ENCODE measurements around the gene ASIC1.
"Not testable (repeated sequence)": the region's sequence is repeated elsewhere in the genome, so short reads cannot be mapped to it uniquely, and the experiment has no call there.

Gene ASIC1
- total RNA-seq = 0 to 0.85 (median 0.34) reads per million in 4 donors

DNA sequence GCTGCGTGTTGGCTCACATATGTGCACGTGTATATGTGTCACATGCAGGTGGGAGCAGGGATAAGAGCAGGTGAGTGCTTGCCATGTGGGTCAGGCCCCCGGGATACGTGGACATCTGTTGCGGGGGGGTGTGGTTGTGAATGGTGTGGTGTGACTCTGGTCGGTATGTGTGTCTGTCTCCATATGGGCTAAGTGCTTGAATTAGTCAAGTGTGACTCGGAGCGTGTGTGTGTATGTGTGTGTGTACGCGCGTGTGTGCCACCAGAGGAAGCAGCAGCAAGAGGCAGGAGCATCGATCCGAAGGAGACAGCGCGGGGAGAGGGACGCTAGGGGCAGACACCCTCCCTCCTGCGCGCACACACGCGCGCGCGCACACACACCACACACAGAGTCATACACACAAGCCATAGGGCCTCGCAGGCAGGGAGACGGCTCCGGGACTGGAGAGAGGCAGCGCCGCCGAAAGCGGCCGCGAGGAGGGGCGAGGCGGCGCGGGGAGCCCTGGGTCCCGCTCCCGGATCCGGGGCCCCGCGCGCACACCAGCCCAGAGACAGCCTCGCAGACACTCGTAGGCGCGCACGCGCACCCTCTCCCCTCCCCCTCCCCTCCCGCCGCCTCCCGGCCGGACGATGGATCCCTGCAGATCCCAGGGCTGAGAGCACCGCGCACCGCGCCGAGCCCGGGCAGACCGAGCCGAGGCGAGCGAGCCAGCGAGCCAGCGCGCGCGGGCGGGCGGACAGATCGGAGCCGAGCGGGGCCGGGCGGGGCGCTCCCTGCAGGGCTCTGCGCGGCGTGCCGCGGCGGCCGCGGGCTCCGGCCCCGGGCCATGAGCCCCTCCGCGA is at the start of gene ASIC1:
ASIC1 (plus strand) TSS at position 597 of the 842 bp plus-strand sequence. CDS start 1,171 bp downstream, outside the sequence.
- DNase-seq = peak in 3 of 5 donors; percentile 15 to 50 (median 17)

DNA sequence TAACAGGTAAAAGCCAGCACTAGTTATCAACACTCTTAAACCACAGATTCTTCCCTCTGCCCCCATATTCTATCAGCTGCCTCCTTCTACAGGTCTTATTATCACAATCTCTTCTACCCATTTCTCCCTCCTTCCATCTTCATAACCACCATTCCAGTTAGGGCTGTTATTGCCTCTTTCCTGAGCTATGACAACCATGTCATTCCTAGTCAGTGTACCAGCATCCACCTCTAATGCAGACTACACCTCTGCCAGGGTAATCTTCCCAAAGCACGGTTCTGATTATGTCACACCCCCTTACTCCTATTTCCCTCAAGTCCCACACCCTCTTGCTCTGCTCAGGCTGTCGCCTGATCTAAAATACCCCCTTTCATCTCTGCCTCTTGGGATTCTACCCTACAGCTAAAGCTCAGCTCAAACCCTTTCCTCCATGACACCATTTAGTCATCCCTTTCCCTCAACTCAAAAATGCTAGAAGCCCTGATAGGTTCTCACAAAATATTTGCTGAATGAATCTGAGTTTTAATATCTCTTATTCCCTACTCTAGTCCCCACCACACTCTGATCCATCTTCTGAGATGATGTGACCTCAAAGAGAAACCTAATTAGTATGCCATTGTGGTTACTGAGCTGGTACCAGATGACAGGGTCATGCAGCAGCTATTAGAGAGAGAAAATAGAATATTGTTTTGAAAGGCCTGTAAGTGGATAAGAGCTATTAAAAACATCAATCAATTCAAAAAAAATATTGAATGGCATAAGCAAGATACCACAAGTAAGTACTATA is 43.8 kb upstream of the ASIC1 start:
- no peak for DNase-seq

DNA sequence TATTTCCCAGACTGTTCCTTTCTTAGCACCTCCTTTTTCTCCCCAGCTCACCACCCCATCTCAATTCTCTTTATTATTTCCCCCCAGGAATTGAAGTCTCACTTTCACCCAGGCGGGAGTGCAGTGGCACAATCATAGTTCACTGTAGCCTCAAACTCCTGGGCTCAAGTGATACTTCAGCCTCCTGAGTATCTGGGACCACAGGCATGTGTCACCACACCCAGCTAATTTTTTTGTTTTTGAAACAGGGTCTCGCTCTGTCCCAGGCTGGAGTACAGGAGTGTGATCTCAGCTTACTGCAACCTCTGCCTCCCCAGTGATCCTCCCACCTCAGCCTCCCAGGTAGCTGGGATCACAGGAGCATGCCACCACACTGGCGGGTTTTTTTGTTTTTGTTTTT is 43.1 kb upstream of the ASIC1 start:
- no peak for DNase-seq

DNA sequence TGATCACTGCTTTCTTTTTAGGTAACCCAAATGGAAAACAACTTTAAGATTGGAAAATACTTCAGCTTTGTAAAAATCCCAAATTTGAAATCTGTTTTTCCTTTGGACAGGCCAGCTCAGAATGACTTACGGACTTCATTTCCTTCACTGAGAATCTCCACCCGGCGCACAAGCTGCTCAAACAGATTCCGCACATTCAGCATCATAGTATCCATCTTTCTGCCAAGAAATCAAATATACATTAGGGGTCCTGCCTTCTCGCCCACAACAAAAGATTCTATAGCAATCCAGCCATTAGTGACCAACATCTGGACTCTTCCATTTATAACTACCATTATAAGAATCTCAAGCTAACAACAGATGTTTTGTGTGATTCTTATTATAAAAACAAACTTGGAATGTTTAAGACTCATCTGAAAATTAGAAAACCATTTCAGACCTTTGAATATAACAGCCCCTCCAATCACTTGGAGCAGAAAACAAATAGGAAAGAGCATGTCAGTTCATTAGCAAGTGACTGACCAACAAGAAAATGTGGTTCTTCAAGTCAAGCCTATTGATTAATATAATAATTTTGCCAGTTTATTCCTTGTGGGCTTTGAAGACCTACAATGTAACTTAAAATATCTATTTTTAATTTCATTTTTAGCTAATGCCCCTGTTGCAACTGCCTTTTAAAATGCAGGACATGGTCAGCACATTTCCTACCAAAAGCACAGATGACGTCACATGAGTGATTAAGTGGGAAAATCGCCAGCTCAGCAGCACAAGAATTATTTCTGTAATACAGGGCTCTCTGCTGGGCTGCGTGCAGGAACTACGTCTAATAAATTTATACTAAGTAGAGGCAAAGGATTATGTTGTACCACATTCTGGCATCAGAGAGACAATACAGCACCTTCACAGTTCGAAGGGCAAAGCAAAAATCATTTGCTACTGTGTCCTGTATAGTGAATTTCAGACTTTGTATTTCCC is 40.6 kb upstream of the ASIC1 start:
- no peak for DNase-seq

DNA sequence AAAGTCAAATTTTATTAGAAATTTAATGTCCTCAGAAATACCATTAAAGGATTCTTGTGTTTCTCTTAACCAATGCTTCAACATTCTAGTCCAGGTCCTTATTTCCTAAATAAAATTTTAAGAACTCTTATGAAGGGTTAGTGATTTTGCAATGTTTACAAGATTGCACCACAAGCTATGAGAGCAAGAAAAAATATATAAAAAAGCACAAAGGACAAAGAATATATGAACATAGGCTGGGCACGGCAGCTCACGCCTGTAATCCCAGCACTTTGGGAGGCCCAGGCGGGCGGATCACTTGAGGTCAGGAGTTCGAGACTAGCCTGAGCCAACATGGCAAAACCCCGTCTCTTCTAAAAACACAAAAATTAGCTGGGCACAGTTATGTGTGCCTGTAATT is 39.8 kb upstream of the ASIC1 start:
- no peak for DNase-seq

DNA sequence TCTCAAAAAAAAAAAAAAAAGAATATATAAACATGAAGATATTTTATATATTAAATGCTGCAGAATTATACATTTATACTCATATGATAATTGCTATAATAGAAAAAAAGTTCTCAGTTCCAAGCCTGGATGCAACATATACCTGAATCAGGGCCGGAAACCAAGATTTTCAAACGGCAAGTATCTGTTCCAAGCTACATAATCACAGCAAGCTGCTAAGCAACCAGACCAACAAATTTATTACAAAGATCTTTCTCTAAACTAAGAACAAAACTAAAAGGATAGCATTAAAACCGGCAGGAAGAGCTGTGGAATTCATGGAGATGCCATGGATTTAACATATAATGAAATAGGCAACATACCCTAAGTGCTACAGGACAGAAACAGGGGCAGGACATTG is 39.2 kb upstream of the ASIC1 start:
- DNase-seq = no peak

DNA sequence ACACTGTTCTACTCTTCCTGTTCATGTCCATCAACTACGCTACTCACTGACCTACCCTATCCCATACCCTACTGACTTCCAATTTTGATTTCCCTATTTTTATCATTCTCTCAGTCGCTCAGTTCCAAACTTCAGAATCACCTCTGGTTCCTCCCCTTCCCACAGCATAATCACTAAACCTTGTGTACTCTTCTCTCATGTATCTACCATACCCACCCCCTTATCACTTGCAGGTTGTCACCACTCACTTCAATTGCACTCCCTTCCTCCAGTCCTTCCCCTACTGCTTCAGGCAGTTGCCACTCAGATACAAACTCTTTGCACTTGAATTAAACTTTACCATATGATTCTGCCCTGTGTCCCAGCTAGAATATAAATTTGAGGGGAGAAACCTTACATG is 38.4 kb upstream of the ASIC1 start:
- DNase-seq = no peak

DNA sequence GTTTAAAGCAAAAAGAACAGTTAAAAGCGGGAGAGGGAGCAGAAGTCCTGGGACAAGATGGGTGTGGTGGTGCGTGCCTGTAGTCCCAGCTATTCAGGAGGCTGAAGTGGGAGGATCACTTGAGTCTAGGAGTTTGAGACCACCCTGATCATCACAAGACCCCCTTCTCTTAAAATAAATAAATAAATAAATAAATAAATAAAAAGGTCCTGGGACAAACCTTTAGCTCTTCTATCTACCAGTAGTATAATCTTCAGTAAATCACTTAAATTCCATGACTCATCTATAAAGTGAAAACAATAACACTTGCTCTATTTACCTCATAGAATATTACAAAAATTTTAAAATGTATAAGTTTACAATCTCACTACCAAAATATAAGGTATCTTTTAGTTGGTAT is 37.9 kb upstream of the ASIC1 start:
- no peak for DNase-seq

DNA sequence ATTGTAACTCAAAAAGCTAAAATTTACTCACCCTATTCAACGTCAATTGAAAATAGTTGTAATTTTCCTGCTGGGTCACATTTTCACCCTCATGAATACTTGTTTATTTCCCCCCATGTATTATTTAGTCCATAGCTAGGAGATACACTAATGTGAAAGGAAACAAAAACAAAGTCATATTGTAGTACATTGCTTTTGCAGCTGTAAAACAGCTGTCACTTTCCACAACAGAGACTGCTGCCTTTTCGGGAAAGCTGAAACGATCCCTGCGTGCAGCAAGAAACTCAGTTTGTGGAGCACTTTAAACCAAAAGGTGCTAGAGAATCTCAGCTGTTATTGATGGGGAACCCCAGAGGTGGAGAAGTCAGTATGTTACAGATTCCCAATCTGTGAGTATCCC is 36.4 kb upstream of the ASIC1 start:
- no peak for DNase-seq

DNA sequence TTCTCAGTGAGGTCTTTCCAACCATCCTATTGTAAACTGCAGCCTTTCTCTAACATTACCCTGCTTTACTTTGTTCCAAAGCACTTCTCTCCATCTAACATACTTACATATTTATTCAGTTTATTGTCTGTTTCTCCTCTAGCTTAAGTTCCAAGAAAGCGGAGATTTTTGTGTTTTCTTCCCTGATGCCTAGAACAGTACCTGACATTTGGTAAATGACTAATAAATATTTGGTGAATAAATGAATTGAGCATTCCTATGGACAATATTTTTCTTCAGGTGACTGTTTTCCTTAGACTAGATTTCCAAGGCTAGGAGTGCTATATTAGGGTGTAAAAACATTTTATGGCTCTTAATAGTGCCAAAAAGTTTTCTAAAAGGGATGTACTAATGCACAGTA is 34.5 kb upstream of the ASIC1 start:
- DNase-seq = no peak

DNA sequence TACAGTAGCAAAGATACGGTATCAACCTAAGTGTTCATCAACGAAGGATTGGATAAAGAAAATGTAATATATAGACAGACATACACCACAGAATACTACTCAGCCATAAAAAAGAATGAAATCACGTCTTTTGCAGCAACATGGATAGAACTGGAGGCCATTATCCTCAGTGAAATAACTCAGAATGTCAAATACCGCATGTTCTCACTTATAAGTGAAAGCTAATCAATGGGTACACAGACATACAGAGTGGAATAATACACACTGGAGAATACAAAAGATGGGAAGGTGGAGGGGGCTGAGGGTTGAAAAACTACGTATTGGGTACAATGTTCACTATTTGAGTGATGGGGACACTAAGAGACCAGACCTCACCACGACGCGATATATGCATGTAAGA is 33.2 kb upstream of the ASIC1 start:
- DNase-seq = no peak

DNA sequence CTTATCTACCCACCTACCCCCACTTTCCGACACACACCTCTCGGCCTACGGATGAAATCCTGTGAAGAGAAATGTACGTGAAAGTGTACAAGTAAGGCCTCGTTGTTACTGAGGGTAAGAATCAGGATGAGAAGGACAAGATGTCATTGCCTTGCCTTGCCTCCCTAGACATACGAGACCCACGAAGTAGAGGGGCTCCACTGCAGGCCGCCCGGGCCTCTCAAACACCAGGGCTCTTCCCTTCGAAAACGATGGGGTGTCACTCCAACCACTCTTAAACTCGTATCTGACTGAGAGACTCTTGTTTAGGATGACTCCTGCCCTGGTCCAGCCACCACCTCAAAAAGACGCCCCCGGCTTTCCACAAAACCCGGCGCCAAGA is 32.6 kb upstream of the ASIC1 start:
- peak in 1 of 5 donors; percentile 33 for DNase-seq

DNA sequence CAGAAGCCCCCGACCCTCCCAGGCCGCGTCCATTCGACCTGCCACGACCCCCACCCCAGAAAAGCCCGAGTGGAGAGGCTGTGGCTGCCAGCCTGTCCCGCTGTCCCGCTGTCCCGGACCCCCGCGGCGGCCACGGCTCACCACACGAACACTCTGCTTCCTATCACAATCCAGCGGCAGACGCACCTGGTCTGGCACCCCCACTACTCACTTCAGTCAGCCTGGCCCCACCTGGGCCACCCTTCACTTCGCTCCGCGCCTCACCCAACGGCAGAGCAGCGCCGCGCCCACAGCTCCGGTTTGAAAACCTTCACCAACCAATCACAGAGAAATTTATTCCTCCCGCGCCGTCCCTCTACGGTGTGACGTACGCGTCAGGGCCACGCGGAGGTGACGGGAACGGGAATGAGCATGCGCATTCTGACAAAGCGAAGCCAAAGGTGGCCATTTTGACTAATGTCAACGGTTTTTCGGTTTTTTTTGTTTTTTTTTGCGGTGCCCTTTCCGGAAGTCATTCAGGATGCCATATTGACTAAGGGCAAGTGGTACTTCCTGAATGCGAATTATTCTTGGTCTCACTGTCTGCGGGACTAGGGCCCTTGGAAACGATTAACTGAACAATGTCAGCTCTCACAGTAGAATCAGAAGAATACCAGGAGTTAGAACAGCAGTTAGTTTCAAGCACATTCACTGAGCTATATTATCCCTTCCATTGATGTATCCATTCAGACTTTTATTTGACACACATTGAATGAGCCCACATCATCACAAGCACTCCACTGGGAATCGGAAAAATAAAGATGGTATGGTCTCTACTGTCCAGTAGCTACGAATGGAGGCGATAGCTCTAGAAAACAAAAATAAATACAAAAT is 32.0 kb upstream of the ASIC1 start, which contains the start of gene RACGAP1:
RACGAP1 (minus strand) TSS at position 308 of the 873 bp plus-strand sequence. CDS start 8,779 bp downstream, outside the sequence.
- DNase-seq = peak; percentile 89 to 99 (median 94)

DNA sequence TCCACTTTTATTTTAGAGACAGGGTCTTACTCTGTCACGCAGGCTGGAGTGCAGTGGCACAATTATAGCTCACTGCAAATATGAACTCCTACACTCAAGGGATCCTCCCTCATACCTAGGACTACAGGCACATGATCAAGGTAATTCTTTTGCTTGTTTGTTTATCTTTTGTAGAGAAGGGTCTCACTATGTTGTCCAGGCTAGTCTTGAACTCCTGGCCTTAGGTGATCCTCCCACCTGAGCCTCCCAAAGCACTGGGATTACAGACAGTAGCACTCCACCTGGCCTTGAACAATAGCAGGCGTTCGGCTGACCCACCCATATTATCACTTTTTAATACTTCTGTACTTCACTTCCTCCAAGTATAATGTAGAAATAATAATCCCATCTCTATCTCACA is 30.7 kb upstream of the ASIC1 start:
- no peak for DNase-seq

DNA sequence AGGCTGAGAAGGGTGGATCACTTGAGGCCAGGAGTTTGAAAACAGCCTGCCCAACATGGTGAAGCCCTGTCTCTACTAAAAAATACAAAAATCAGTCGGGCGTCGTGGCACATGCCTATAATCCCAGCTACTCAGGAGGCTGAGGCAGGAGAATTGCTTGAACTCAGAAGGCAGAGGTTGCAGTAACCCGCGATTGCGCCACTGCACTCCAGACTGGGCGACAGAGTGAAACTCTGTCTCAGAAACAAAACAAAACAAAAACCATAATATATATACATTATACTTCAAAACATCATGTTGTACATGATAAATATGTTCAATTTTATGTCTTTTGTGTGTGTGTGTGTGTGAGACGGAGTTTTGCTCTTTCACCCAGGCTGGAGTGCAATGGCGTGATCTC is 26.9 kb upstream of the ASIC1 start:
- not testable (repeated sequence) for DNase-seq

DNA sequence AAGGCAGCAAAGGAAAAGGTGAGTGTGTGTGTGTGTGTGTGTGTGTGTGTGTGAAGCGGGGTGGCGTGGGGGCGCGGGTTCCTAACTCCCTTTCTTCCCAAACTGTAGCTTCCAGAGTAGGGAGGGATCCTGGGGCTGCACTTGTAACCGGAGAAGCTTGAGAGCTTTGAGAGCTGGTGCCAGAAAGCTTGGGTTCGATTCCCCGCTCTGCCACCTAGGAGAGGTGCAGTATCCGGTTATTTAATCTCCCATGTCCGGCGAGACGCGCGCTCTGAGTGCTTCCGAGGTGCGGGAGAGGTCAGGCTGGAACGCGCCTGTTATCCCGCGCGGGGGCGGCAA is 24.9 kb upstream of the ASIC1 start:
- DNase-seq = no peak

DNA sequence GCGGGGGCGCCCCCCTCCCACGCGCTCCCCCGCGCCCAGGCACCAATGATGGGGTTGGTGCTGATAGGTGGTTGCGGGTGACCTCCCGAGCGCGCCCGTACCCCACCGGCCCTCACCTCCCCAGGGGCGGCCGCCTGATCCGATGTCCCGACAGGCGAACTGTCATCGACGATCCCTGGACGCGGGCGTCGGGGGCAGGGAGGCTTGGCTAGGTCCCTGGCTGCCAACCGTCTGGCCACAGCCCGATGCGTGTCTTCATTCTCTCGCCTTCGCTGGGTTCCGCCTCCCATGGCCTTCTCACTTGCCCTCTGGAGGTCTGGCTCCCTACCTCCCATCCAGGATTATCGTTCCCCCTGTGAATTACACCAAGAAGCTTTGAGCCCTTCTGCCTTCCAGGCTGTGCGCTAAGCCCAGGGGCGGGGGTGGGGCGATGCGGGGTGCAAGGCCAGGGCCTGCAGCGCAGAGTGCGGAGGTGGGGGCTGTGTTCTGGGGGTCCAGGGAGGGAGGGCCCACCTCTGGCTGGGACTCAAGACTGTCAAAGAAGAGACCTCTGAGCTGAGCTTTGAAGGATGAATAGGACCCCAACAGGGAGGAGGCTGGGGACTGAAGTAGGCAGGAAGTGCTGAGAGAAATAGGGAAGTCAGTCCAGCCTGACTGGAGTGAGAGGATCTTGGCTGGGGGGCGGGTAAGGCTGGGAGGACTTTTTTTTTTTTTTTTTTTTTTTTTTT is 24.4 kb upstream of the ASIC1 start:
- DNase-seq = no peak

DNA sequence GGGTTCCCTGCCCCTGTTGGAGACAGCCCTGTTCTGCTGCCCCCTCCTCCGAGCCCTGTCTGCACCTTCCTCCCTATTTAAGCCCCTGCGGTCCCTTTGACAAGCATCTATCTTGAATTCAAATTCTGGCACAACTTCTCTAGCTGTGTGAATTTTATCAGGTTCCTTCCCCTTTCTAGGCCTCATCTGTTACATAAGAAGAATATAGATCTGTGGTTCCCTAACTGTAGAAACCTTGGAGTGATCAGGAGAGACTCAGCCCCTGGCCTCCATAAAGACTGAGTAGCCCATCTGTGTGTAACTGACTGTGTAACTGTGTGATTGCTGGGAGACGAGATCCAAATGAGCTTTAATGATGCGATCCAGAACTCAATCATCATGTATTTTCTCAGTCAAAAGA is 19.1 kb upstream of the ASIC1 start:
- no peak for DNase-seq

DNA sequence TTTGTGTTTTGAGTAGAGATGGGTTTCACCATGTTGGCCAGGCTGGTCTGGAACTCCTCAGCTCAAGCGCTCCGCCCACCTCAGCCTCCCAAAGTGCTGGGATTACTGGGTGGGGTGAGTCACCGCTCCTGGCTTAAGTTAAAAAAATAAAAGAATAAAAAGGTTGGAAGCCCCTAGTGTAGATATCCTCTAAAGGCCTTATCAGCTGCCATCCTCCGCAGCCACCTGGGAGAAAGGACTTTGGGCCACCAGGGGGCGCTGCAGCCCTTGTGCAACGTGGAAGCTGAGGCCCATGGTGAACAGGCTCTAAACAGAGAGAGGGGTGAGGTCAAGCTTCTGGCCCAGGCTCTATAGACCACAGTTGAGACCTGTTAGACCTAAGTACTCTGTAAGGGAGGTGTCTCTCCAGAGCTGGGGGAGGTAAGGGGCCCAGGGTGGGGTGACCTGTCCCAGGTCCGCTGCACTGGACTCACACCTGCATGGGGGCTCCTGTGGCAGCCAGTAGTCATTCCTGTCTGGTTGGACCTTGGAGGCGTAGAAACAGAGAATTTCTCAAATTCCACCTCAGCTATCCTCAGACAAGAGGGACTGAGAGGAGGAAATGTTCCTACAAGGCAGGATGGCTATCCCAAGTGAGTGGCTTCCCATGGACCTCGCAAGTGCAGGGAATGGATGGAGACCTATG is 18.1 kb upstream of the ASIC1 start:
- DNase-seq = peak; percentile 59 to 81 (median 68)

DNA sequence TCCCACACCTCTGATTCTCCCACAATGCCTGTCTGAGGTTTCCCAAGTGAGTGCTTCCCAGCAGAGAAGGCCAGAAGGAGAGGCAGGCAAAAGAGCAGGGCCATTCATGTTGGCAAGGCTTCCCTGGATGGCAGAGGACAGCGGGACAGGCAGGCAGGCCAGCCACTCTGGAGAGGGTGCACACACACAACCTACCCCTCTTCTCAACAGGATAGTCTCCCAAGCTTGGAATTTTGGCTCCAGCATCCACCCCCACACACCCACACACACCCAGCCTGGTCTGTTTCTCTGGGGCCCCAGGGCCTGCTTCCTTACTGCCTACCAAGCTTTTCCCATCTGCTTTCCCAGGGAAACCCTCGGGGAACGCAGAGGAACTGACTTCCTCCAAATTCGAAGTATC is 16.7 kb upstream of the ASIC1 start:
- DNase-seq = no peak
